Calu3 (cell line): ENCODE data around the gene IPO8. TPM values are rescaled to one million over a fixed set of nuclear protein-coding genes. Genes with fewer than 3 reads are reported as not detected.
"Not testable (repeated sequence)": the region's sequence is repeated elsewhere in the genome, so short reads cannot be mapped to it uniquely, and the experiment has no call there.

Experiments used
- BruUV-seq: library from RNA; stranded (reverse); fragments of 400-500 nt; replicated peaks from 2 replicates; lab custom pipeline; 2021; lab: Mats Ljungman, UMichigan
- CTCF ChIA-PET: fragments of 300-600 bp; sonication (Branson Sonifier 250); formaldehyde crosslinking; loops from one replicate; lab custom pipeline; 2022; ENCODE audit warnings: antibody characterized with exemption; lab: Charles Lee
- DNase-seq: peaks from one replicate; pipeline ENCODE4 v3.0.0; 2022
- H3K27ac Mint-ChIP-seq: one replicate; pipeline ENCODE4 v1.8.0; 2022; ENCODE audit warnings: mixed read lengths; ENCODE audit not compliant: unreplicated experiment
- H3K27me3 Mint-ChIP-seq: one replicate; pipeline ENCODE4 v1.8.0; 2022; ENCODE audit warnings: mixed read lengths; ENCODE audit not compliant: unreplicated experiment
- H3K36me3 Mint-ChIP-seq: one replicate; pipeline ENCODE4 v1.8.0; 2022; ENCODE audit warnings: mild to moderate bottlenecking, moderate library complexity, mixed read lengths; ENCODE audit not compliant: insufficient read depth, unreplicated experiment
- H3K4me1 Mint-ChIP-seq: one replicate; pipeline ENCODE4 v1.8.0; 2022; ENCODE audit warnings: mild to moderate bottlenecking, low read depth, mixed read lengths; ENCODE audit not compliant: unreplicated experiment
- H3K4me3 Mint-ChIP-seq: one replicate; pipeline ENCODE4 v1.8.0; 2022; ENCODE audit warnings: mild to moderate bottlenecking, low read depth, moderate library complexity, mixed read lengths; ENCODE audit not compliant: unreplicated experiment
- H3K9me3 Mint-ChIP-seq: one replicate; pipeline ENCODE4 v1.8.0; 2022; ENCODE audit warnings: low read depth, mixed read lengths; ENCODE audit not compliant: unreplicated experiment
- intact Hi-C: fragments of 100-400 bp; cut with micrococcal nuclease; formaldehyde crosslinking; loops from one replicate; pipeline ENCODE4 v1.10.0; 2022; ENCODE audit not compliant: unreplicated experiment
- total RNA-seq: library from RNA; stranded (reverse); gene quantifications from 2 replicates; pipeline ENCODE4 v1.2.3, GENCODE V29; 2022
- TF ChIP-seq, protein P1 (sequence below): fragments of 200-600 bp; IDR thresholded peaks from one replicate; pipeline ENCODE4 v1.8.0; 2022; ENCODE audit warnings: antibody characterized with exemption; ENCODE audit not compliant: unreplicated experiment

Gene IPO8
- total RNA-seq, 1 experiment from 2014 or later: 44.1 TPM

DNA sequence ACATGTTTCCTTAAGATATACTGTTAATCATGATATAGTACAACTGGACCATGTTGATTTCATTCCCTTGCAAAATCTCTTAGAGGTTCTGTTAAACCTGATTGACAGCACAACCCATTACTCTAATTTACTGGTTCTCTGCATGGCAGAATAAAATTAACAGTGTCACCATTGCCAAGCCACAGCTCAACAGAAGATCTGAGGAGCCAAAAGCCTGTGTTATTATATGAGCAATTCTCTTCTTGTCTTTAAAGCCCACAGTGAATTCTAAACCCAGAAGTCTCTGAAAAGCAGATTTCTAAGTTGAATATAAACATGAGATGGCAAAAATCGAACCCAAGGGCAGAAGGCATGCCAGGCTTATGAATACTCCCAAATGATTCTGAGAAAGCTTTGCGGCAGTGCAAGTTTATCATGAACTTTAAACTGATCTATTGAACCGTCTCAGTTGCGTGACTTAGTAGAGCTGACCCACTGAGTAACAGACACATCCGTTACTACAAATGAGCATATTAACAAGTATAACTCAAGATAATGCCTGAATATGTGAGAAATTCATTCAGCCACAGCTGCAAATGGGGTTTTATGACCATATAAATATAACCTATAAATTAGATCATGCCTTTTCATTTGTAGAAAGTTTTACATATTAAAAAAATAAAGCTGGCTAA is 78.2 kb downstream of the IPO8 start:
- Mint-ChIP-seq H3K4me1 (peaks cover 15% of the 10 kb centered on the region), H3K27ac (no peak overlapping the region), H3K36me3 (no peaks in the 10 kb centered on the region), H3K27me3 (no peaks in the 10 kb centered on the region), H3K9me3 (no peaks in the 10 kb centered on the region), H3K4me3 (no peak overlapping the region)
- BruUV-seq: no TSS peak
- CTCF ChIA-PET: no interaction called here
- intact Hi-C loops: no loop called here
- TF ChIP-seq, protein P1, sequence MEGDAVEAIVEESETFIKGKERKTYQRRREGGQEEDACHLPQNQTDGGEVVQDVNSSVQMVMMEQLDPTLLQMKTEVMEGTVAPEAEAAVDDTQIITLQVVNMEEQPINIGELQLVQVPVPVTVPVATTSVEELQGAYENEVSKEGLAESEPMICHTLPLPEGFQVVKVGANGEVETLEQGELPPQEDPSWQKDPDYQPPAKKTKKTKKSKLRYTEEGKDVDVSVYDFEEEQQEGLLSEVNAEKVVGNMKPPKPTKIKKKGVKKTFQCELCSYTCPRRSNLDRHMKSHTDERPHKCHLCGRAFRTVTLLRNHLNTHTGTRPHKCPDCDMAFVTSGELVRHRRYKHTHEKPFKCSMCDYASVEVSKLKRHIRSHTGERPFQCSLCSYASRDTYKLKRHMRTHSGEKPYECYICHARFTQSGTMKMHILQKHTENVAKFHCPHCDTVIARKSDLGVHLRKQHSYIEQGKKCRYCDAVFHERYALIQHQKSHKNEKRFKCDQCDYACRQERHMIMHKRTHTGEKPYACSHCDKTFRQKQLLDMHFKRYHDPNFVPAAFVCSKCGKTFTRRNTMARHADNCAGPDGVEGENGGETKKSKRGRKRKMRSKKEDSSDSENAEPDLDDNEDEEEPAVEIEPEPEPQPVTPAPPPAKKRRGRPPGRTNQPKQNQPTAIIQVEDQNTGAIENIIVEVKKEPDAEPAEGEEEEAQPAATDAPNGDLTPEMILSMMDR: no peak
- DNase-seq: no peak

DNA sequence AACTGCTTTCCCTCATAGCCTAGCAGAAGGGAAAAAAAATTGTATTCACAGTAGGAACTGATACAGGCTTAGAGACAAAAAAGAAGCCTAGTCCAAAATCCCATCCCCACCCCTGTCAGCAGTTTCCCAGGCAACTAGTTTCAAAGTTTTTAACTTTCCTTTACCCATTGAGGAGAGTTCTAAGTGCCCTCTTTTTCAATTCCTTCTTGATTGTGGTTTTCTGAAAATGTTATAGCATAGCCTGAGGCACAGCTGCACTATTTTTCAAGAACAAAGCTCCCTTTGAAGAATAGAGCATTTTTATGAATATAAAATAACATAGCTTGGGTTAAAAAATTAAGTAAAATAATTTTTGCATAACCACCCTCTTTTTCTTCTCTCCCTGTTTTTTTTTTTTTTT is 81.6 kb downstream of the IPO8 start:
- TF ChIP-seq, protein P1: no peak
- BruUV-seq: no TSS peak
- CTCF ChIA-PET: interaction anchor here (0.6 to 0.7 kb wide), 3 partner anchors 10 to 159 kb away, joined by 4 read pairs; no protein-coding TSS in a partner anchor
- Mint-ChIP-seq H3K27ac (no peak overlapping the region), H3K4me1 (peaks cover 15% of the 10 kb centered on the region), H3K4me3 (no peak overlapping the region), H3K27me3 (no peaks in the 10 kb centered on the region), H3K36me3 (no peaks in the 10 kb centered on the region), H3K9me3 (no peaks in the 10 kb centered on the region)
- no peak for DNase-seq
- intact Hi-C loops: no loop called here

DNA sequence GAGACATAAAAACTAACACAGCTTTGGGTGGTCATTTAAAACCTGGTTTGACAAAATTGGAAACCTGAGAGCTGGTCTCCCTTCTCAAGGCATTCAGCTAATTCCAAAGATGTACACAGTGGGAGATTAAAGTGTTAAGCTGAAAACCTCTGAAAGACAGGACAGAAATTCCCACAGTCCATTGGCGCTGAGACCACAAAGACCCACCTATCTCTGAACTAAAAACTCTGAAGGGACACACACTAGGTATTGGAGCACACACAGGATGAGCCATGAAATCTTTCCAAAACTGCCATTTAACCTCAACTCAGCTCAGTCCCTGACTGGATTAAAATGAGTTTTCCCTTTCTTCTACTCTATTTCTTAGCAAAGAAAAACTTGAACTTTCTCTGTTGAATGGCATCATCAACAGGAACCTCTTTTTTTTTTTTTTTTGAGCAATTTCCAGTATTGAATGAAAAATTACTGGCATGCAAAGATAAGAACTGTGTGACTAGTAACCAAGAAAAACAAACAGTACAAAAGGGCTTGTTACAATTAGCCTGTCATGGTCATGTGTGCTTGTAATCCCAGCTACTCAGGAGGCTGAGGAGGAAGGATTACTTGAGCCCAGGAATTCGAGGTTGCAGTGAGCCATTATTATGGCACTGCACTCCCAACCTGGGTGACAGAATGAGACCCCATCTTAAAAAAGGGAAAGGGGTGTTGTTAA is 82.4 kb downstream of the IPO8 start:
- BruUV-seq: no TSS peak

DNA sequence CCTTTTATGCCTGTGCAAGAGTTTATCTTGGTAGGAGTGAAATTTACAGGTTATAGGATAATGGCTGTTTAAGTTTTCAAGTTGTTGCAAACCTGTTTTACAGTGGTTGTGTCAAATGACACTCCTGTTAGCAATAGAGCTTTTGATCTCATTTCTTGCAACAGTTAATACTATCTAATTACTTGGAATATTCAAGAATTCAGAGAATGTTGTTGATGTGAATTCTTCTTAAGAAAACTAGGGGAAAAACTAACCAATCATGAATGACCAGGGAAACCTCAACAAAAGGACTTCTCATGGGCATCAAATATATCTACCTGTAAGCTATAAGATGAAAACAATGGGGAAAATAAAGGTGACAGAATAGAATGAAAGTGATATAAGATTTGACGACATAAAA is 85.0 kb downstream of the IPO8 start:
- no TSS peak for BruUV-seq
- peaks cover 15% of the 10 kb centered on the region for H3K4me1 Mint-ChIP-seq
- no peak overlapping the region for H3K27ac Mint-ChIP-seq
- H3K27me3 Mint-ChIP-seq: no peaks in the 10 kb centered on the region
- intact Hi-C loops: no loop called here
- CTCF ChIA-PET: no interaction called here
- no peaks in the 10 kb centered on the region for H3K36me3 Mint-ChIP-seq
- no peak for DNase-seq
- no peak overlapping the region for H3K4me3 Mint-ChIP-seq
- TF ChIP-seq, protein P1: no peak
- no peaks in the 10 kb centered on the region for H3K9me3 Mint-ChIP-seq

More for the DNA sequence above, 82.4 kb downstream of the IPO8 start:
- Mint-ChIP-seq H3K27ac (no peak overlapping the region), H3K27me3 (no peaks in the 10 kb centered on the region), H3K4me1 (peaks cover 15% of the 10 kb centered on the region), H3K9me3 (no peaks in the 10 kb centered on the region), H3K36me3 (no peaks in the 10 kb centered on the region), H3K4me3 (no peak overlapping the region)
- CTCF ChIA-PET: interaction anchor here (0.7 kb wide), 3 partner anchors 11 to 111 kb away, joined by 4 to 6 read pairs (median 4); no protein-coding TSS in a partner anchor
- no peak for DNase-seq
- TF ChIP-seq, protein P1: no peak
- intact Hi-C loops: no loop called here

DNA sequence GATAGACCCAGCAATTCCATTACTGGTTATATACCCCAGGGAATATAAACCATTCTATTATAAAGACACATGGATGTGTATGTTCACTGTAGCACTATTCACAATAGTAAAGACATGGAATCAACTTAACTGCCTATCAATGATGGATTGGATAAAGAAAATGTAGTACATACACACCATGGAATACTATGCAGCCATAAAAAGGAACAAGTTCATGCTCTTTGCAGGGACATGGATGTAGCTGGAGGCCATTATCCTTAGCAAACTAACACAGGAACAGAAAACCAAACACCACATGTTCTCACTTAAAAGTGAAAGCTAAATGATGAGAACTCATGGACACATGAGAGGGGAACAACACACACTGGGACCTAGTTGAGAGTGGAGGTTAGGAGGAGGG is 85.8 kb downstream of the IPO8 start:
- H3K9me3 Mint-ChIP-seq, H3K27me3 Mint-ChIP-seq, H3K27ac Mint-ChIP-seq, DNase-seq, CTCF ChIA-PET, BruUV-seq, intact Hi-C loops, H3K36me3 Mint-ChIP-seq, H3K4me3 Mint-ChIP-seq: not testable (repeated sequence)
- peaks cover 15% of the 10 kb centered on the region for H3K4me1 Mint-ChIP-seq

DNA sequence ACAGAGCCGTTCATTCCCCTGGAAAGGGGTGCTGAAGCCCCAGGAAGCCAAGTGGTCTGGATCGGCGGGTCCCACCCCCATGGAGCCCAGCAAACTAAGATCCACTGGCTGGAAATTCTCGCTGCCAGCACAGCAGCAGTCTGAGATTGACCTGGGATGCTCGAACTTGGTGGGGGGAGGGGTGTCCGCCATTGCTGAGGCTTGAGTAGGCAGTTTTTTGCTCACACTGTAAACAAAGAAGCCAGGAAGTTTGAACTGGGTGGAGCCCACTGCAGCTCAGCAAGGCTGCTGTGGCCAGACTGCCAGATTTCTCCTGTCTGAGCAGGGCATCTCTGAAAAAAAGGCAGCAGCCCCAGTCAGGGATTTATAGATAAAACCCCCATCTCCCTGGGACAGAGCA is 91.4 kb downstream of the IPO8 start:
- H3K4me1 Mint-ChIP-seq, H3K4me3 Mint-ChIP-seq, CTCF ChIA-PET, H3K9me3 Mint-ChIP-seq, BruUV-seq, H3K36me3 Mint-ChIP-seq, H3K27me3 Mint-ChIP-seq, DNase-seq, intact Hi-C loops, H3K27ac Mint-ChIP-seq: not testable (repeated sequence)
